H1 (cell line): ENCODE measurements around the gene KCNA2. TPM values are rescaled to one million over a fixed set of nuclear protein-coding genes. Genes with fewer than 3 reads are reported as not detected.

Source experiments
- ASH2L ChIP-seq: fragments of 200-600, 300-600 bp; sonication (generic); IDR thresholded peaks from one replicate; pipeline ENCODE4 v1.7.1; 2017; ENCODE audit warnings: low read length
- EZH2 ChIP-seq: fragments of 200-600 bp; sonication (generic); IDR thresholded peaks from 2 replicates; pipeline ENCODE4 v1.7.1; 2012; ENCODE audit warnings: low read depth, mild to moderate bottlenecking, moderate library complexity, low read length, inconsistent platforms; ENCODE audit not compliant: severe bottlenecking
- POLR2A ChIP-seq, 2 experiments: IDR thresholded peaks; 1 replicate in 1 of 2; 2 replicates in 1 of 2; pipeline ENCODE4 v1.6.1; 2011; ENCODE audit warnings: low read depth in 2 of 2, low read length in 2 of 2, mild to moderate bottlenecking in 2 of 2; ENCODE audit errors: control extremely low read depth in 1 of 2
- SUZ12 ChIP-seq: fragments of 200-600 bp; sonication (generic); IDR thresholded peaks from 2 replicates; pipeline ENCODE4 v1.6.1; 2012; ENCODE audit warnings: mild to moderate bottlenecking, inconsistent platforms, low read length, moderate library complexity, mixed read lengths
- polyA plus RNA-seq, 7 experiments: library from polyadenylated mRNA; depleted of rRNA in 3 of 7; stranded (reverse) in 5 of 7; unstranded in 2 of 7; fragments of >200 nt in 5 of 7; fragments of 200-250 nt in 2 of 7; gene quantifications; 1 replicate in 5 of 7; 2 replicates in 1 of 7; 4 replicates in 1 of 7; pipeline versions ENCODE4 v1.2.1 to v1.2.3, GENCODE V29; 2011 to 2013; ENCODE audit warnings: missing spikeins in 2 of 7, mixed read lengths in 2 of 7
- total RNA-seq: library from RNA; stranded (reverse); fragmentation: NEBNext Ultra II Directional; extraction: Animal tissue kit (Norgen Biotek cat#: 25700); gene quantifications from 2 replicates; pipeline ENCODE4 v1.2.1, GENCODE V29; 2021

Gene KCNA2
- total and polyA plus RNA-seq, 2 of the 8 experiments (the other 6 are each of a cell fraction or from before 2014, with no cell fraction given) = 0.26 to 0.78 TPM

DNA sequence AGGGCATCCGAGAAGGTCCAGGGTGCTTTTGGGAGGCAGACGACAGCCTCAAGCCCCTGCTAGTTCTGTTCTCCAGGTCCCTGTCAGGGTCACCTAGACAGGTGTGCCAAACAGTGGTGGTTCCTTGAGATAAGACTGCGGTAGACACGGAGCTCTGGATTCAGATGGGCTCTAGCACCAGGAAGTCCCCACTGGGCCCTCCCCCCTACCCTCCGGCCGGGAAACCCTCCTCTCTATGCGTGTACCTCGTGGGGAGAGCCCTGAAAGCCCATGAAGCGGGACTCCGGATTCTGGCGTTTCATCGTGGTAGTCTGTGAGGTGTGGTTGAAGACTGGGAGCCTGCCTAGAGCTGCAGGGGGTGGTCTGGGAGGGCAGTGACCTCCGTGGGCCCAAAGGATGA, 2.1 kb upstream of the KCNA2 start (continued):
- TF ChIP-seq SUZ12 = peak; percentile 80; the same call in 1 of the 2 replicates
- no peak for TF ChIP-seq POLR2A (IDR thresholded peaks at IDR 0.05; ENCODE audit: control extremely low read depth in 1 of 2, low read depth in 2 of 2, low read length in 2 of 2)
- peak; percentile 9 for TF ChIP-seq EZH2
- no peak for TF ChIP-seq ASH2L
